CD4-positive, alpha-beta T cell (primary cell): ENCODE data around the gene DDX6. TPM values are rescaled to one million over a fixed set of nuclear protein-coding genes. Genes with fewer than 3 reads are reported as not detected.
"Not testable (repeated sequence)": the region's sequence is repeated elsewhere in the genome, so short reads cannot be mapped to it uniquely, and the experiment has no call there.

ENCODE experiments used
- ATAC-seq: fragments of 200-7000 bp; cut with Tn5 transposase; one replicate; pipeline ENCODE4 v1.10.0; 2022; ENCODE audit warnings: mild to moderate bottlenecking; ENCODE audit not compliant: poor library complexity
- CTCF ChIA-PET: fragments of 350-600 bp; sonication (Branson Sonifier 250); formaldehyde crosslinking; loops from one replicate; lab custom pipeline; 2021; ENCODE audit warnings: antibody characterized with exemption, inconsistent platforms; lab: Charles Lee
- POLR2A ChIA-PET: fragments of 350-600 bp; sonication (Branson Sonifier 250); formaldehyde crosslinking; loops from one replicate; lab custom pipeline; 2021; ENCODE audit warnings: antibody characterized with exemption, inconsistent platforms; lab: Charles Lee
- DNase-seq, 14 experiments: peaks; one replicate each; pipeline ENCODE4 v3.0.0-alpha.2; 2013 to 2020; ENCODE audit warnings: mixed read lengths in 2 of 14
- H3K27ac ChIP-seq, 2 donors: one replicate each; pipeline versions ENCODE4 v1.5.1 to v1.7.0; 2013; ENCODE audit warnings: low read length in 2 of 2, low read depth in 1 of 2, mild to moderate bottlenecking in 1 of 2
- H3K27me3 ChIP-seq, 2 experiments: 1 replicate in 1 of 2; 2 replicates in 1 of 2; pipeline versions ENCODE4 v1.6.1 to v1.7.0; 2013; ENCODE audit warnings: low read length in 2 of 2, control low read depth in 1 of 2, mild to moderate bottlenecking in 1 of 2, moderate library complexity in 1 of 2; ENCODE audit not compliant: insufficient read depth in 2 of 2, control insufficient read depth in 1 of 2
- H3K36me3 ChIP-seq: one replicate; pipeline ENCODE4 v1.6.1; 2013; ENCODE audit warnings: low read length, control low read depth; ENCODE audit not compliant: insufficient read depth
- H3K4me1 ChIP-seq: one replicate; pipeline ENCODE4 v1.6.1; 2013; ENCODE audit warnings: low read length, control low read depth; ENCODE audit not compliant: insufficient read depth
- H3K4me3 ChIP-seq: one replicate; pipeline ENCODE4 v1.5.1; 2013; ENCODE audit warnings: mild to moderate bottlenecking, low read length, moderate library complexity
- H3K9me3 ChIP-seq, 2 experiments: 1 replicate in 1 of 2; 2 replicates in 1 of 2; pipeline versions ENCODE4 v1.6.1 to v1.7.0; 2013; ENCODE audit warnings: low read length in 2 of 2, mild to moderate bottlenecking in 2 of 2, control low read depth in 1 of 2, moderate library complexity in 1 of 2; ENCODE audit not compliant: control insufficient read depth in 1 of 2, insufficient read depth in 1 of 2
- H3K27ac Mint-ChIP-seq: one replicate; pipeline ENCODE4 v1.8.0; 2020; ENCODE audit warnings: mixed read lengths
- H3K27me3 Mint-ChIP-seq: one replicate; pipeline ENCODE4 v1.8.0; 2021; ENCODE audit warnings: mixed read lengths
- H3K36me3 Mint-ChIP-seq: one replicate; pipeline ENCODE4 v1.8.0; 2021; ENCODE audit warnings: low read depth, mixed read lengths
- H3K4me1 Mint-ChIP-seq: one replicate; pipeline ENCODE4 v1.8.0; 2021; ENCODE audit warnings: low read depth, mixed read lengths
- H3K4me3 Mint-ChIP-seq: one replicate; pipeline ENCODE4 v1.8.0; 2020; ENCODE audit warnings: mild to moderate bottlenecking, mixed read lengths
- H3K9me3 Mint-ChIP-seq: one replicate; pipeline ENCODE4 v1.8.0; 2020; ENCODE audit warnings: mixed read lengths
- intact Hi-C, 2 experiments: fragments of 100-400 bp; cut with DNase I in 1 of 2; cut with micrococcal nuclease in 1 of 2; formaldehyde crosslinking; loops; one replicate each; pipeline versions ENCODE4 v1.15.1 to v1.9.0; 2023 to 2025; cut with DNase I, micrococcal nuclease
- total RNA-seq, 174 experiments: library from RNA in 2 of 174; stranded (reverse) in 2 of 174; gene quantifications; one replicate each; pipeline ENCODE4 v1.2.3 and lab custom pipeline; 2021 to 2026
- TF ChIP-seq, protein P1 (sequence below): fragments of 200-600 bp; IDR thresholded peaks from one replicate; pipeline ENCODE4 v1.8.0; 2022; ENCODE audit warnings: antibody characterized with exemption, mild to moderate bottlenecking

DDX6 gene
- total RNA-seq, 2 experiments from 2014 or later = 341 to 355 TPM

DNA sequence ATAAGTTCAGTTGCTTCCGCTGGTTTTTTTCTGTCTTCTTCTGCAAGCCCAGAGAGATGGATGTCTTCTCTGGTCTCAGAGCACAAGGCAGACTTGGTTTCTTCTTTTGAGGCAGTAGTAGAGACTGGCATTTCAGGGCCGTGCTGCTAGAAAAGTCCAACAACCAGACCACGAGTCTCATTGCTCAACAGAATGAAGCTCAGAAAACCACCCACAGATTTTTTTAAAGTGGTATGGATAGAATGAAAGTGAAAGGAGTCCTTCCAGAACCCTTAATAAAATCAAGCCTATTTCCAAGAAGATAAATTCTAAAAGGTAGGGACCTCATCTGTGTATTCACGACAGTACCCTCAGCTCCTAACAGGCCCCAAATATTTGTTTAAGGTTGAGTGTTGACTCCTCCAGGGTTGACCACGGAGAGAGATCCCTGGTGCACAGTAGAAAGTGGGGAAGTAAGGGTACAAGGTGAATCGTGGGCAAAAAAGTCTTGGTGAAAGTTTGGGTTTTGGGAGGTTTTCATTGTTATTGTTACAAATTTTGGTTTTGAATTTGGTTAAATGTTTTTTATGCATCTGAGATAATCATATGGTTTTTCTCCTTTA, 43.6 kb upstream of the DDX6 start:
- H3K27ac ChIP-seq = no peak overlapping the region
- peak overlapping the region; percentile 27 for H3K4me3 Mint-ChIP-seq
- peak in 3 of 14 experiments; percentile 23 to 42 (median 24) for DNase-seq

DNA sequence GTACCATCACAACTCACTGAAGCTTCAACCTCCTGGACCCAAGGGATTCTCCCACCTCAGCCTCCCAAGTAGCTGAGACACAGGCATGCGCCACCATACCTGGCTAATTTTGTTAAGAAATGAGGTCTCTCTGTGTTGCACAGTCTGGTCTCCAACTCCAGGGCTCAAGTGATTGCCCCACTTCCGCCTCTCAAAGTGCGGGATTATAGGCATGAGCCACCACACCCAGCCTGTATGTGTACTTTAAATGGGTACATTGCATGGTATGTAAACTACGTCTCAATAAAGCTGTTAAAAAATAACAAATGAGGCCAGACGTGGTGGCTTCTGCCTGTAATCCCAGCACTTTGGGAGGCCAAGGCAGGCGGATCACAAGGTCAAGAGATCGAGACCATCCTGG, 36.2 kb upstream of the DDX6 start:
- Histone ChIP-seq H3K36me3 (no peaks in the 10 kb centered on the region), H3K27ac (no peak overlapping the region), H3K4me3 (no peak overlapping the region), H3K27me3 (no peaks in the 10 kb centered on the region), H3K9me3 (no peaks in the 10 kb centered on the region), H3K4me1 (no peaks in the 10 kb centered on the region)
- no peaks in the 10 kb centered on the region for H3K27me3 Mint-ChIP-seq
- intact Hi-C loops = no loop called here
- no peaks in the 10 kb centered on the region for H3K4me1 Mint-ChIP-seq
- TF ChIP-seq, protein P1, sequence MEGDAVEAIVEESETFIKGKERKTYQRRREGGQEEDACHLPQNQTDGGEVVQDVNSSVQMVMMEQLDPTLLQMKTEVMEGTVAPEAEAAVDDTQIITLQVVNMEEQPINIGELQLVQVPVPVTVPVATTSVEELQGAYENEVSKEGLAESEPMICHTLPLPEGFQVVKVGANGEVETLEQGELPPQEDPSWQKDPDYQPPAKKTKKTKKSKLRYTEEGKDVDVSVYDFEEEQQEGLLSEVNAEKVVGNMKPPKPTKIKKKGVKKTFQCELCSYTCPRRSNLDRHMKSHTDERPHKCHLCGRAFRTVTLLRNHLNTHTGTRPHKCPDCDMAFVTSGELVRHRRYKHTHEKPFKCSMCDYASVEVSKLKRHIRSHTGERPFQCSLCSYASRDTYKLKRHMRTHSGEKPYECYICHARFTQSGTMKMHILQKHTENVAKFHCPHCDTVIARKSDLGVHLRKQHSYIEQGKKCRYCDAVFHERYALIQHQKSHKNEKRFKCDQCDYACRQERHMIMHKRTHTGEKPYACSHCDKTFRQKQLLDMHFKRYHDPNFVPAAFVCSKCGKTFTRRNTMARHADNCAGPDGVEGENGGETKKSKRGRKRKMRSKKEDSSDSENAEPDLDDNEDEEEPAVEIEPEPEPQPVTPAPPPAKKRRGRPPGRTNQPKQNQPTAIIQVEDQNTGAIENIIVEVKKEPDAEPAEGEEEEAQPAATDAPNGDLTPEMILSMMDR = no peak
- DNase-seq (no peak), ATAC-seq (no peak)
- no peaks in the 10 kb centered on the region for H3K36me3 Mint-ChIP-seq
- CTCF ChIA-PET = no interaction called here
- no peaks in the 10 kb centered on the region for H3K9me3 Mint-ChIP-seq
- H3K4me3 Mint-ChIP-seq = no peak overlapping the region
- H3K27ac Mint-ChIP-seq = no peak overlapping the region
- POLR2A ChIA-PET = interaction anchor here (1.2 to 1.6 kb wide), 2 partner anchors 50 to 69 kb away, joined by 3 to 4 read pairs; no protein-coding TSS in a partner anchor

More for the DNA sequence above, 43.6 kb upstream of the DDX6 start:
- no peak overlapping the region for H3K27ac Mint-ChIP-seq
- ChIA-PET POLR2A (interaction anchor here (1.1 to 1.9 kb wide), 3 partner anchors 36 to 43 kb away, joined by 3 to 10 read pairs (median 6); partner anchors contain the start of gene DDX6), CTCF (no interaction called here)
- Histone ChIP-seq H3K36me3 (no peaks in the 10 kb centered on the region), H3K9me3 (no peaks in the 10 kb centered on the region), H3K4me1 (peaks cover 6% of the 10 kb centered on the region), H3K27me3 (no peaks in the 10 kb centered on the region), H3K4me3 (peak overlapping the region; percentile 3)
- H3K36me3 Mint-ChIP-seq = no peaks in the 10 kb centered on the region
- intact Hi-C loops = no loop called here
- no peak for ATAC-seq
- no peaks in the 10 kb centered on the region for H3K9me3 Mint-ChIP-seq
- TF ChIP-seq, protein P1 = no peak
- H3K27me3 Mint-ChIP-seq = no peaks in the 10 kb centered on the region
- H3K4me1 Mint-ChIP-seq = peaks cover 12% of the 10 kb centered on the region

DNA sequence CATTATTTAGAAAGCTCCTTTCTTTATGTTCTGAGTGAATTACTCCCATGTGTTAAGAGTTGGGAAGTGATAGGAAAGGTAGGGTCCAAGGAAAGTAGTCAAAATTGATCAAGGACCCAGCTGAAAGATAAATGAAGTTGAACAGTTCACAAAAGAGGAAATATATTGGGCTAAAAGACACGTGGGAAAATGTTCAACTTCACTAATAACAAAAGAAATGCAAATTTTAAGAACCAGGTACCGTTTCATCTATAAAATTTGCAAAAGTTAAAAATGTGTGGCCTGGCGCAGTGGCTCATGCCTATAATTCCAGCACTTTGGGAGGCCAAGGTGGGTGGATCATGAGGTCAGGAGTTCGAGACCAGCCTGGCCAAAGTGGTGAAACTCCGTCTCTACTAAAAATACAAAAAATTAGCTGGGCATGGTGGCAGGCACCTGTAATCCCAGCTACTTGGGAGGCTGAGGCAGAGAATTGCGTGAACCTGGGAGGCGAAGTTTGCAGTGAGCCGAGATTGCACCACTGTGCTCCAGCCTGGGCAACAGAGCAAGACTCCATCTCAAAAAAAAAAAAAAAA, 32.1 kb upstream of the DDX6 start:
- H3K9me3 ChIP-seq, H3K4me1 Mint-ChIP-seq, H3K36me3 ChIP-seq, H3K27ac Mint-ChIP-seq, ATAC-seq, H3K36me3 Mint-ChIP-seq, H3K4me3 ChIP-seq, H3K4me3 Mint-ChIP-seq, DNase-seq, H3K27ac ChIP-seq, H3K9me3 Mint-ChIP-seq, H3K27me3 Mint-ChIP-seq, intact Hi-C loops, CTCF ChIA-PET, H3K4me1 ChIP-seq, H3K27me3 ChIP-seq: not testable (repeated sequence)
- POLR2A ChIA-PET = interaction anchor here (1.6 kb wide), 1 partner anchor 32 kb away, joined by 4 read pairs; the partner anchor contains the start of gene DDX6
